Stimulated activated CD4-positive, alpha-beta T cell treated with anti-CD3 and anti-CD28 coated beads, Interleukin-15, amount 100 ng/mL, for 24 hours (primary cell): ENCODE data around the gene CENPP.

Experiments used
- DNase-seq: peaks from one replicate; pipeline ENCODE4 v3.0.0-alpha.2; 2020

Gene CENPP

GRCh38 chr9:92325269-92325990, at the start of gene CENPP, which contains the start of gene NOL8:
Gene CENPP, plus strand, starts transcription at chr9:92325953.
Gene NOL8, minus strand, starts transcription at chr9:92325350. Its CDS starts 1,189 bp downstream, at chr9:92324161.
- peak; percentile 88 for DNase-seq

- DNase-seq, result no peak
These were observed 49.3 kb upstream of the CENPP start for GRCh38 chr9:92276331-92277032.

GRCh38 chr9:92278110-92278509, 47.6 kb upstream of the CENPP start:
- DNase-seq, result no peak

- no peak for DNase-seq
These were observed 46.5 kb upstream of the CENPP start for GRCh38 chr9:92279302-92279701.

- DNase-seq, result no peak
These were observed 35.9 kb upstream of the CENPP start for GRCh38 chr9:92289708-92290390.

- DNase-seq, result no peak
These were observed 34.8 kb upstream of the CENPP start for GRCh38 chr9:92290785-92291429.

GRCh38 chr9:92291577-92291976, 34.2 kb upstream of the CENPP start:
- no peak for DNase-seq

- DNase-seq, result no peak
These were observed 33.2 kb upstream of the CENPP start for GRCh38 chr9:92292338-92293074.

GRCh38 chr9:92293075-92293354, 32.7 kb upstream of the CENPP start:
- DNase-seq, result no peak

- DNase-seq, result peak; percentile 99
These were observed 32.1 kb upstream of the CENPP start, which contains the start of gene IARS1 for GRCh38 chr9:92293452-92294296. Gene IARS1, minus strand, starts transcription at chr9:92293697. Its CDS starts 4,278 bp downstream, at chr9:92289419.

GRCh38 chr9:92294297-92294676, 31.5 kb upstream of the CENPP start:
- peak; percentile 31 for DNase-seq

- DNase-seq, result no peak
These were observed 30.4 kb upstream of the CENPP start for GRCh38 chr9:92295240-92295790.

- DNase-seq, result no peak
These were observed 29.9 kb upstream of the CENPP start for GRCh38 chr9:92295827-92296258.

GRCh38 chr9:92297611-92298010, 28.1 kb upstream of the CENPP start:
- DNase-seq, result no peak

GRCh38 chr9:92298036-92298435, 27.7 kb upstream of the CENPP start:
- DNase-seq, result no peak

GRCh38 chr9:92299116-92299515, 26.6 kb upstream of the CENPP start:
- DNase-seq, result no peak

- no peak for DNase-seq
These were observed 24.8 kb upstream of the CENPP start for GRCh38 chr9:92300936-92301335.

- DNase-seq, result no peak
These were observed 16.9 kb upstream of the CENPP start for GRCh38 chr9:92308893-92309292.

- DNase-seq, result no peak
These were observed 15.2 kb upstream of the CENPP start for GRCh38 chr9:92310562-92310961.

GRCh38 chr9:92312887-92313623, 12.7 kb upstream of the CENPP start:
- no peak for DNase-seq

- no peak for DNase-seq
These were observed 12.1 kb upstream of the CENPP start for GRCh38 chr9:92313624-92314012.
